Psoas muscle (tissue), 8 donors: ENCODE data around the gene CAMSAP1. TPM values are rescaled to one million over a fixed set of nuclear protein-coding genes. Genes with fewer than 3 reads are reported as not detected.

Experiments
- ATAC-seq, 4 donors: fragments of 200-7000 bp; cut with Tn5 transposase; one replicate each; pipeline ENCODE4 v1.9.1; 2020; ENCODE audit warnings: moderate library complexity in 3 of 4, mild to moderate bottlenecking in 2 of 4
- DNase-seq, 2 donors: peaks; one replicate each; pipeline ENCODE4 v3.0.0-alpha.2; 2020
- H3K27ac ChIP-seq: fragments of 200-600 bp; one replicate; pipeline ENCODE4 v1.8.0; 2022
- H3K27me3 ChIP-seq, 3 donors: fragments of 200-600 bp in 1 of 3; one replicate each; pipeline versions ENCODE4 v1.6.1 to v1.8.0; 2013 to 2022; ENCODE audit warnings: low read length in 2 of 3, mild to moderate bottlenecking in 2 of 3, moderate library complexity in 1 of 3; ENCODE audit not compliant: insufficient read depth in 3 of 3
- H3K36me3 ChIP-seq, 2 donors: fragments of 200-600 bp in 1 of 2; one replicate each; pipeline versions ENCODE4 v1.6.1 to v1.8.0; 2013 to 2022; ENCODE audit warnings: low read depth in 1 of 2, mild to moderate bottlenecking in 1 of 2, moderate library complexity in 1 of 2; ENCODE audit not compliant: insufficient read depth in 1 of 2
- H3K4me1 ChIP-seq: fragments of 200-600 bp; one replicate; pipeline ENCODE4 v1.8.0; 2022
- H3K4me3 ChIP-seq: fragments of 200-600 bp; one replicate; pipeline ENCODE4 v1.8.0; 2022; ENCODE audit warnings: mild to moderate bottlenecking
- H3K9me3 ChIP-seq: fragments of 200-600 bp; one replicate; pipeline ENCODE4 v1.8.0; 2022
- CTCF ChIP-seq: fragments of 200-600 bp; IDR thresholded peaks from one replicate; pipeline ENCODE4 v1.8.0; 2022; ENCODE audit warnings: antibody characterized with exemption
- WGBS, 3 donors: extraction: QIAGEN DNeasy Blood & Tissue Kit; methylation state at CpG; one replicate each; pipeline versions ENCODE4 v1.1.6 to v1.1.7; 2013; 5-methylcytosine and 5-hydroxymethylcytosine counted together
- intact Hi-C, 2 donors: fragments of 100-400 bp; cut with DNase I; formaldehyde crosslinking; loops; one replicate each; pipeline versions ENCODE4 v1.11.0 to v1.14.2; 2022
- polyA plus RNA-seq, 3 donors: library from polyadenylated mRNA; stranded (reverse); fragments of 200-250 nt; gene quantifications; one replicate each; pipeline ENCODE4 v1.2.3, GENCODE V29; 2013
- total RNA-seq, 4 donors: library from RNA; stranded (reverse); fragmentation: NEBNext Ultra II Directional in 2 of 4; extraction: Animal tissue kit (Norgen Biotek cat#: 25700) in 2 of 4; gene quantifications; one replicate each; pipeline versions ENCODE4 v1.2.1 to v1.2.4, GENCODE V29; 2021 to 2023
- donor health status: healthy with polysubstance abuse.
- donor health status: DM: no; HTN: no; CAD: no; lungs with moderate emphysema.
- donor health status: Bipolar disorder and iron deficiency.
- donor health status: healthy.
- donor health status: DM: yes; HTN: yes; CAD: no.
- donor health status: DM: no; HTN: no; CAD: no.
- donor health status: DM: no; HTN: no; CAD: no.
- donor health status: DM: yes; HTN: yes; CAD: no.

Gene CAMSAP1
- total and polyA plus RNA-seq, 7 donors = 21.3 to 51.5 (median 41.5) TPM

GRCh38 chr9:135901826-135902225 is 5.5 kb downstream of the CAMSAP1 start:
- no peaks in the 10 kb centered on the region for H3K9me3 ChIP-seq
- H3K36me3 ChIP-seq = no peaks in the 10 kb centered on the region
- H3K27ac ChIP-seq = peak overlapping the region; percentile 81
- intact Hi-C loops = loop anchor here in 1 of 2 donors (5.0 kb wide), 1 partner anchor 35 kb away; no protein-coding TSS in a partner anchor
- DNase-seq (no peak), ATAC-seq (peak in 1 of 4 donors; percentile 4)
- peaks cover 52% of the 10 kb centered on the region for H3K4me1 ChIP-seq
- no peak overlapping the region for H3K4me3 ChIP-seq
- H3K27me3 ChIP-seq = no peaks in the 10 kb centered on the region
- WGBS, 3 donors = 41 to 72% (median 57%) methylated on average over 2 of the region's 2 CpGs
- no peak for TF ChIP-seq CTCF

- peak overlapping the region; percentile 81 for H3K27ac ChIP-seq
- TF ChIP-seq CTCF = no peak
- no peak overlapping the region for H3K4me3 ChIP-seq
- no peak for DNase-seq
- H3K4me1 ChIP-seq = peaks cover 52% of the 10 kb centered on the region
- H3K36me3 ChIP-seq = no peaks in the 10 kb centered on the region
- WGBS, 3 donors = 87 to 95% (median 91%) methylated on average over 9 of the region's 9 CpGs
- H3K9me3 ChIP-seq = no peaks in the 10 kb centered on the region
- intact Hi-C loops = loop anchor here in 1 of 2 donors (5.0 kb wide), 1 partner anchor 34 kb away; no protein-coding TSS in a partner anchor
- no peaks in the 10 kb centered on the region for H3K27me3 ChIP-seq
- ATAC-seq = no peak
These were observed 6.2 kb downstream of the CAMSAP1 start for GRCh38 chr9:135901031-135901758.

GRCh38 chr9:135898634-135899407 is 8.5 kb downstream of the CAMSAP1 start:
- 70 to 74% (median 73%) methylated on average over 11 of the region's 11 CpGs for WGBS, 3 donors
- H3K4me1 ChIP-seq = peaks cover 38% of the 10 kb centered on the region
- H3K27ac ChIP-seq = no peak overlapping the region
- DNase-seq = no peak
- H3K4me3 ChIP-seq = no peak overlapping the region
- H3K9me3 ChIP-seq = no peaks in the 10 kb centered on the region
- H3K36me3 ChIP-seq = no peaks in the 10 kb centered on the region
- no peak for ATAC-seq
- TF ChIP-seq CTCF = no peak
- intact Hi-C loops = no loop called here
- H3K27me3 ChIP-seq = no peaks in the 10 kb centered on the region

- Histone ChIP-seq H3K27ac (no peak overlapping the region), H3K4me3 (no peak overlapping the region), H3K9me3 (no peaks in the 10 kb centered on the region), H3K27me3 (no peaks in the 10 kb centered on the region), H3K36me3 (no peaks in the 10 kb centered on the region), H3K4me1 (peaks cover 16% of the 10 kb centered on the region)
- intact Hi-C loops = no loop called here
- no peak for TF ChIP-seq CTCF
- ATAC-seq (no peak), DNase-seq (no peak)
- WGBS, 3 donors = 69 to 87% (median 74%) methylated on average over 2 of the region's 2 CpGs
These were observed 10.7 kb downstream of the CAMSAP1 start for GRCh38 chr9:135896626-135897025.
